K562 (cell line): Measurements from ENCODE around the gene LY6G5B. TPM values are rescaled to one million over a fixed set of nuclear protein-coding genes. Genes with fewer than 3 reads are reported as not detected.
A peak's percentile ranks its signal among the peaks of the same experiment; 100 is the strongest.

Experiments
- ARID2 ChIP-seq: fragments of 450-650 bp; IDR thresholded peaks from 2 replicates; pipeline ENCODE4 v1.6.1; 2017; ENCODE audit warnings: antibody characterized with exemption, mild to moderate bottlenecking
- COPS2 ChIP-seq: fragments of 450-650 bp; conservative IDR thresholded peaks from 2 replicates; pipeline ENCODE4 v1.6.1; 2016; ENCODE audit warnings: mild to moderate bottlenecking, moderate library complexity
- EHMT2 ChIP-seq: fragments of 450-650 bp; IDR thresholded peaks from 2 replicates; pipeline ENCODE4 v1.6.1; 2018; ENCODE audit warnings: antibody characterized with exemption
- FOXP4 ChIP-seq: sonication (generic); formaldehyde crosslinking; IDR thresholded peaks from 2 replicates; pipeline ENCODE4 v1.8.0; 2022; ENCODE audit warnings: mild to moderate bottlenecking, missing genetic modification reagents, borderline replicate concordance
- GABPB2 ChIP-seq: fragments of 250-450 bp; sonication (Bioruptor Pico); conservative IDR thresholded peaks from 2 replicates; pipeline ENCODE4 v1.5.1; 2021; ENCODE audit warnings: mild to moderate bottlenecking
- MIER1 ChIP-seq: fragments of 450-650 bp; IDR thresholded peaks from 2 replicates; pipeline ENCODE4 v1.6.1; 2016; ENCODE audit warnings: antibody characterized with exemption, mild to moderate bottlenecking, low read depth
- RREB1 ChIP-seq: fragments of 250-450 bp; sonication (Bioruptor Pico); IDR thresholded peaks from 2 replicates; pipeline ENCODE4 v1.4.0; 2020
- SP1 ChIP-seq: sonication (generic); formaldehyde crosslinking; IDR thresholded peaks from 2 replicates; pipeline ENCODE4 v1.8.1; 2022; ENCODE audit warnings: mild to moderate bottlenecking, missing genetic modification reagents
- STAT6 ChIP-seq: sonication (generic); formaldehyde crosslinking; IDR thresholded peaks from 2 replicates; pipeline ENCODE4 v1.8.1; 2023; ENCODE audit warnings: mild to moderate bottlenecking, missing genetic modification reagents
- TBL1XR1 ChIP-seq, 2 experiments: IDR thresholded peaks; 2 replicates each; pipeline ENCODE4 v1.6.1; 2012; ENCODE audit warnings: improper control_type of control experiment in 2 of 2, low read length in 2 of 2, mild to moderate bottlenecking in 1 of 2
- TBP ChIP-seq: optimal IDR thresholded peaks from 2 replicates; pipeline ENCODE3; 2011; ENCODE audit warnings: low read depth, low read length, improper control_type of control experiment
- TCFL5 ChIP-seq: fragments of 250-450 bp; sonication (Bioruptor Pico); conservative IDR thresholded peaks from 2 replicates; pipeline ENCODE4 v1.6.1; 2021; ENCODE audit warnings: mild to moderate bottlenecking, moderate library complexity, matching md5 sums
- ZFPM2 ChIP-seq: fragments of 250-450 bp; sonication (Bioruptor Pico); IDR thresholded peaks from 2 replicates; pipeline ENCODE4 v1.5.1; 2022; ENCODE audit warnings: mild to moderate bottlenecking
- ZNF316 ChIP-seq: fragments of 450-650 bp; IDR thresholded peaks from 2 replicates; pipeline ENCODE4 v1.6.1; 2016
- ZNF707 ChIP-seq: fragments of 250-450 bp; sonication (Bioruptor Pico); conservative IDR thresholded peaks from 2 replicates; pipeline ENCODE4 v1.8.0; 2022; ENCODE audit warnings: inconsistent platforms, mild to moderate bottlenecking, moderate library complexity
- polyA plus RNA-seq, 8 experiments: library from polyadenylated mRNA; depleted of rRNA in 4 of 8; stranded (reverse) in 5 of 8; unstranded in 3 of 8; fragments of >200 nt; fragmentation: Nextera tagmentation in 2 of 8; fragmentation: Illumina TruSeq in 1 of 8; extraction: Ambion mirVana in 2 of 8; extraction: Trizol in 1 of 8; gene quantifications; 2 replicates each; pipeline versions ENCODE4 v1.2.1 to v1.2.3, GENCODE V29; 2011 to 2014; ENCODE audit warnings: inconsistent platforms in 1 of 8, missing spikeins in 1 of 8
- total RNA-seq, 7 experiments: library from RNA; depleted of rRNA in 6 of 7; stranded (reverse); fragments of >200 nt in 6 of 7; fragmentation: Illumina TruSeq in 2 of 7; extraction: Trizol in 2 of 7; gene quantifications; 2 replicates each; pipeline versions ENCODE4 v1.2.1 to v1.2.3, GENCODE V29; 2011 to 2021; ENCODE audit warnings: low replicate concordance in 1 of 7

The LY6G5B gene
- total and polyA plus RNA-seq, 9 of the 15 experiments (the other 6 are each of a cell fraction or from before 2014, with no cell fraction given) = 6.0 to 27.0 (median 7.5) TPM

DNA sequence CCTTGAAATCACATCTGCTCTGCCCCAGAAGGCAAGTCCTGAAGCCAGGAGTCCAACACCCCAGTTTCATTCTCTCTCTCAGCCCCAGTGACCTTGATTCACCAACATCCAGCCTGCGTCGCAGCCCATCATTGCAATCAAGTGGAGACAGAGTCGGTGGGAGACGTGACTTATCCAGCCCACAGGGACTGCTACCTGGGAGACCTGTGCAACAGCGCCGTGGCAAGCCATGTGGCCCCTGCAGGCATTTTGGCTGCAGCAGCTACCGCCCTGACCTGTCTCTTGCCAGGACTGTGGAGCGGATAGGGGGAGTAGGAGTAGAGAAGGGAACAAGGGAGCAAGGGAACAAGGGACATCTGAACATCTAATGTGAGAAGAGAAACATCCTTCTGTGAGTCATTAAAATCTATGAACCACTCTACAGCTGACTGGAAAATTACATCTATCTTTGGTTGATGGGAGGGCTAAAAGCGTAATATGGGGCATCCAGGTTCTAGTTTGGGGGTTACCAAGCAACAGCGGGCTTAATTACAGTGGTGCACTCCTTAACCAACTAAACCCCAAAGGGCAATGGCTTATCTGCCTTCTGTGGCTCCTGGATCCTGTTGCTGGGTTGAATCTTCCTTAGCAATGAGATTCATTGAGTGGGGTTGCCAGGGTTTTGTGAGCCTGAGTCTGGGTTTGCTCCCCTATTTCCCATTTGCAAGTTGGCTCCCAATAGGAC is 47.9 kb downstream of the LY6G5B start (continued):
- peak; percentile 66; the same call in 1 of the 2 replicates for TF ChIP-seq STAT6 (CRISPR knock-in tag)
- no peak for TF ChIP-seq RREB1 (CRISPR knock-in tag)
- TF ChIP-seq TBL1XR1 (IDR thresholded peaks at IDR 0.05; ENCODE audit: low read length in 2 of 2) = 0 out of 4 replicates have a peak, but pooled peaks of 1 of the 2 experiments have one; percentile 19
- TF ChIP-seq TBP = peak; percentile 38
- no peak for TF ChIP-seq ZFPM2 (CRISPR knock-in tag)
- TF ChIP-seq ZNF316 = no peak
- TF ChIP-seq TCFL5 (CRISPR knock-in tag) = no peak
- no peak for TF ChIP-seq MIER1
- TF ChIP-seq SP1 (CRISPR knock-in tag) = no peak
- no peak for TF ChIP-seq GABPB2 (CRISPR knock-in tag)
- TF ChIP-seq COPS2 = no peak
- TF ChIP-seq EHMT2 = no peak
- no peak for TF ChIP-seq FOXP4
- TF ChIP-seq ARID2 = peak; percentile 70; the same call in 1 of the 2 replicates
- TF ChIP-seq ZNF707 = no peak
